IPS-20b (cell line): ENCODE measurements around the gene TIGD3.

Experiments used
- H3K27ac ChIP-seq: one replicate; pipeline ENCODE4 v1.5.1; 2013; ENCODE audit warnings: low read length
- H3K27me3 ChIP-seq: 2 replicates; pipeline ENCODE4 v1.6.1; 2013; ENCODE audit warnings: mild to moderate bottlenecking, low read length, inconsistent platforms; ENCODE audit not compliant: insufficient read depth
- H3K36me3 ChIP-seq: 2 replicates; pipeline ENCODE4 v1.6.1; 2013; ENCODE audit warnings: low read depth, mild to moderate bottlenecking, inconsistent platforms, low read length, moderate library complexity; ENCODE audit not compliant: insufficient read depth
- H3K4me1 ChIP-seq: 2 replicates; pipeline ENCODE4 v1.6.1; 2013; ENCODE audit warnings: mild to moderate bottlenecking, control low read depth, inconsistent platforms, low read length, moderate library complexity; ENCODE audit not compliant: insufficient read depth
- H3K4me3 ChIP-seq: 2 replicates; pipeline ENCODE4 v1.5.1; 2013; ENCODE audit warnings: mild to moderate bottlenecking, low read length, inconsistent platforms
- H3K9ac ChIP-seq: 2 replicates; pipeline ENCODE4 v1.6.1; 2013; ENCODE audit warnings: low read depth, mild to moderate bottlenecking, inconsistent platforms, low read length, moderate library complexity
- H3K9me3 ChIP-seq: 2 replicates; pipeline ENCODE4 v1.6.1; 2013; ENCODE audit warnings: mild to moderate bottlenecking, low read depth, low read length, inconsistent platforms; ENCODE audit not compliant: insufficient read depth

TIGD3 gene

DNA sequence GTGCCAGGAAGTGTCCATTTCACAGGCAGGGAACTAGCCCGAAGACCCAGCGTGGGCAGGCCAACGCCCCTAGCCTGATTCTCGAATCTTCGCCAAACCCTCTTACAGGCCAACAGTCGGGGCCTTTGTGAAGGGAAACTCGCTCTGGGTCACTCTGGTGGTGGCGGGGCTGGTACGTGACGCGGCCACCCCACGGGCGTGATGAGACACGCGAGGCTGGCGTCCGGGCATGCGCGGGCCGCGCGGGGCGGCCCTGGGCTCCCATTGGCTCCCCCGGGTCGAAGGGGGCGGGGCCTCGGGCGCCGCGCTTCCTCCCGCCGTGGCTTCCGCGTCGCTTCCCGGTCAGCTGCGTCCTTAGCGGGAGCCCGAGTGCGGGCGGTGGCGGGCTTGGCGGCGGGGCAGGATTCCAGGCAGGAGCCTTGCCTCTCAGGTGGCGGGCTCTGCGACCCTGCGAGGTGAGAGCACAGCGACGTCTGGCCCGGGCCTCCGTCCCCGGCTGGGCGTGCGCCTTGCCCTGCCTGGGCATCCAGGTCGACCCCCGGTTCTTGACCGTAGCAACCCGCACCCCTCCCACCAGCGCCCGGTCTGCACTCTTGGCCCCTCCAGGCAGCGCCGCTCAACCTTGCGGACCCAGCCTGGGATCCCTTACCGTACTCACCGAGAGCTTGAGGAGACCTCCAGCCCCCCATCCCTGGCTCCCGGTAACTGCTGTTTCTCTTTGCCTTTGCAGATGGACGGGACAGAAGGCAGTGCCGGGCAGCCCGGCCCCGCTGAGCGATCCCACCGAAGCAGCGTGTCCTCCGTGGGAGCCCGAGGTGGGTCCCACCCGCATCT is 32.0 kb downstream of the TIGD3 start, which contains the start of gene FRMD8:
TSS of gene FRMD8 (plus strand) at position 331 of the 834 bp plus-strand sequence. CDS start at position 731, 400 bp downstream.
- peak within 1 kb of the TSS; percentile 83 for H3K4me3 ChIP-seq
- peaks cover 5% of the 10 kb centered on the region; the same call in 1 of the 2 replicates for H3K4me1 ChIP-seq
- no peak within 1 kb of the TSS for H3K27ac ChIP-seq

GRCh38 chr11:65388731-65389130 is 34.2 kb downstream of the TIGD3 start:
- H3K27ac ChIP-seq = no peak overlapping the region
- H3K36me3 ChIP-seq = no peaks in the 10 kb centered on the region
- H3K9me3 ChIP-seq = no peaks in the 10 kb centered on the region
- no peak overlapping the region for H3K4me3 ChIP-seq
- peaks cover 5% of the 10 kb centered on the region; the same call in 1 of the 2 replicates for H3K4me1 ChIP-seq
- no peak overlapping the region for H3K9ac ChIP-seq
- H3K27me3 ChIP-seq = peaks cover 5% of the 10 kb centered on the region; the same call in 1 of the 2 replicates

More for the DNA sequence above, 32.0 kb downstream of the TIGD3 start, which contains the start of gene FRMD8:
- Histone ChIP-seq H3K36me3 (no peaks in the 10 kb centered on the region), H3K9me3 (no peaks in the 10 kb centered on the region), H3K9ac (peak within 1 kb of the TSS; percentile 71; the same call in 1 of the 2 replicates), H3K27me3 (peaks cover 5% of the 10 kb centered on the region; the same call in 1 of the 2 replicates)

- peak overlapping the region; percentile 15; the same call in 1 of the 2 replicates for H3K9ac ChIP-seq
These were observed 34.9 kb downstream of the TIGD3 start for GRCh38 chr11:65389294-65389980.

GRCh38 chr11:65390099-65390941 is 35.8 kb downstream of the TIGD3 start:
- H3K4me1 ChIP-seq = peaks cover 5% of the 10 kb centered on the region; the same call in 1 of the 2 replicates
- H3K9ac ChIP-seq = peak overlapping the region; percentile 15; the same call in 1 of the 2 replicates
- no peak overlapping the region for H3K27ac ChIP-seq
- H3K9me3 ChIP-seq = no peaks in the 10 kb centered on the region
- H3K36me3 ChIP-seq = no peaks in the 10 kb centered on the region
- H3K4me3 ChIP-seq = no peak overlapping the region
- peaks cover 5% of the 10 kb centered on the region; the same call in 1 of the 2 replicates for H3K27me3 ChIP-seq

More at GRCh38 chr11:65389294-65389980, 34.9 kb downstream of the TIGD3 start:
- H3K27me3 ChIP-seq = peaks cover 5% of the 10 kb centered on the region; the same call in 1 of the 2 replicates
- H3K36me3 ChIP-seq = no peaks in the 10 kb centered on the region
- no peaks in the 10 kb centered on the region for H3K9me3 ChIP-seq
- no peak overlapping the region for H3K27ac ChIP-seq
- H3K4me1 ChIP-seq = peaks cover 5% of the 10 kb centered on the region; the same call in 1 of the 2 replicates
- no peak overlapping the region for H3K4me3 ChIP-seq

DNA sequence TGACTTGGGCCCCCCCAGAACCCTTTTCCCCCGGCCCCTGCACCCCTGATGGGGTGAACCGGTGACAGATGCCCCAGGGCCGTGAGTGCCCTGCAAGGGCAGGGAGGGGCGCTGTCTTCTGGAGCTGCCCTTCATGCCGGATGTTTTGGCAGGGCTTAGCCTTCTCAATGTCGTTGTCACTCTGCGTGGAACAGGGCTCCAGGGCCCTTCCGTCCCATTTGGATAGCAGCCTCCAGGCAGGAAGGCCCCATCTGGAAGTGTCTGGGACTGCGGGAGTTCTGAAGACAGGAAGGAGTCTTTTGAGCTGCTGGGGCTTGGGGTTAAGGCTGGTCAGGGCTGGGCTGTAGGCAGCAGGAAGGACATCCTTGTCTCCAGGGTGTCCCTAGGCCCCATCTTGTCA is 36.4 kb downstream of the TIGD3 start:
- H3K4me3 ChIP-seq = no peak overlapping the region
- H3K36me3 ChIP-seq = no peaks in the 10 kb centered on the region; the same call in 1 of the 2 replicates
- no peak overlapping the region for H3K27ac ChIP-seq
- no peak overlapping the region for H3K9ac ChIP-seq
- no peaks in the 10 kb centered on the region for H3K9me3 ChIP-seq
- H3K27me3 ChIP-seq = peaks cover 5% of the 10 kb centered on the region; the same call in 1 of the 2 replicates
- peaks cover 5% of the 10 kb centered on the region; the same call in 1 of the 2 replicates for H3K4me1 ChIP-seq

DNA sequence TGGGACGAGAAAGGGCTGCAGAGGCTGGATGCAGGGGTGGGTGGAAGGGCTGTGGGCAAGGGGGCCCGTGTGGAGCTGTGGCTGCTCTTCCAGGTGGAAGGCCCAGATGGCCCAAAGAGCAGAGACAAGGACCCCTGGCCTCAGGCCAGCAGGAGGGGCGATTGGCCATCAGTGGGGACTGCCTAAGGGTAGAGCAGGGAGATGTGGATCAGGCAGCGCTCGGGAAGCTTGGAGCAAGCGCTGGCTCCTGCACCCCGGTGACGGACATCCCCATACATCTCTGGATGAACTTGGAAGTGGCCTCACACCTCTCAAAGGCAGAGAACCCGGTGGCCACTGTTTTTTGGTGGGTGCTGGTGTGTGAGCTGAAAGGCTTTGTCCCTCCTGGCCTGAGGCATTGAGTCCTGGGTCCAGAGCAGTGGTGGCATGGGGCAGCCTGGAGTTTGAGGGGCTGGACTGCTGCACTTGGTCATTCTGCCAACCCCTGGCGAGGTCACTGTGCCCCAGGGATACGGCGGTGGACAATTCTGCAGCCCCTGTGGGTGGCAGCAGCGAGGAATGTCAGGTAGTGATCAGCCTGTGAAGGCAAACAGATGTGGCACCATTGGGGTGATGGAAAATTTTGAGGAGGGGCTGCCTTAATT is 37.8 kb downstream of the TIGD3 start:
- Histone ChIP-seq H3K4me1 (peaks cover 5% of the 10 kb centered on the region; the same call in 1 of the 2 replicates), H3K9me3 (no peaks in the 10 kb centered on the region), H3K9ac (no peak overlapping the region), H3K27me3 (no peaks in the 10 kb centered on the region), H3K27ac (no peak overlapping the region), H3K4me3 (no peak overlapping the region), H3K36me3 (peaks cover 4% of the 10 kb centered on the region)

- H3K9me3 ChIP-seq = no peaks in the 10 kb centered on the region
- peaks cover 6% of the 10 kb centered on the region for H3K36me3 ChIP-seq
- no peak overlapping the region for H3K9ac ChIP-seq
These were observed 38.3 kb downstream of the TIGD3 start for GRCh38 chr11:65392899-65393298.

GRCh38 chr11:65393513-65394079 is 39.0 kb downstream of the TIGD3 start:
- H3K36me3 ChIP-seq = peaks cover 6% of the 10 kb centered on the region
- no peak overlapping the region for H3K4me3 ChIP-seq
- H3K4me1 ChIP-seq = peaks cover 5% of the 10 kb centered on the region; the same call in 1 of the 2 replicates
- H3K9ac ChIP-seq = no peak overlapping the region
- no peak overlapping the region for H3K27ac ChIP-seq
- H3K27me3 ChIP-seq = no peaks in the 10 kb centered on the region
- H3K9me3 ChIP-seq = no peaks in the 10 kb centered on the region

More at GRCh38 chr11:65392899-65393298, 38.3 kb downstream of the TIGD3 start:
- Histone ChIP-seq H3K4me3 (no peak overlapping the region), H3K27ac (no peak overlapping the region), H3K4me1 (peaks cover 5% of the 10 kb centered on the region; the same call in 1 of the 2 replicates), H3K27me3 (no peaks in the 10 kb centered on the region)

DNA sequence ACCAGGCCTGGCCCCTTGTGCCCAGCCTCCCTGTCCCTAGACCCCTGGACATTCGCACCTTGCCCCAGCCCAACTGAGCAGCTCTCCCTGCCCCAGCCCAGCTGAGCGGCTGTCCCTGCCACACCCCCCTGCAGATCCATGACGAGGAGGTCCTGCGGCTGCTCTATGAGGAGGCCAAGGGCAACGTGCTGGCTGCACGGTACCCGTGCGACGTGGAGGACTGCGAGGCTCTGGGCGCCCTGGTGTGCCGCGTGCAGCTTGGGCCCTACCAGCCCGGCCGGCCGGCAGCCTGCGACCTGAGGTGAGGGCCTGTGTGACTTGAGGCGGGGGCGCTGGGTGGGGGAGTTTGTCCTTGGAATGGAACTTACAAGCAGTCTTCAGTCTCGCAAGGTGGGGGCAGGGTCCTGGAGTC is 39.6 kb downstream of the TIGD3 start:
- no peak overlapping the region for H3K9ac ChIP-seq

DNA sequence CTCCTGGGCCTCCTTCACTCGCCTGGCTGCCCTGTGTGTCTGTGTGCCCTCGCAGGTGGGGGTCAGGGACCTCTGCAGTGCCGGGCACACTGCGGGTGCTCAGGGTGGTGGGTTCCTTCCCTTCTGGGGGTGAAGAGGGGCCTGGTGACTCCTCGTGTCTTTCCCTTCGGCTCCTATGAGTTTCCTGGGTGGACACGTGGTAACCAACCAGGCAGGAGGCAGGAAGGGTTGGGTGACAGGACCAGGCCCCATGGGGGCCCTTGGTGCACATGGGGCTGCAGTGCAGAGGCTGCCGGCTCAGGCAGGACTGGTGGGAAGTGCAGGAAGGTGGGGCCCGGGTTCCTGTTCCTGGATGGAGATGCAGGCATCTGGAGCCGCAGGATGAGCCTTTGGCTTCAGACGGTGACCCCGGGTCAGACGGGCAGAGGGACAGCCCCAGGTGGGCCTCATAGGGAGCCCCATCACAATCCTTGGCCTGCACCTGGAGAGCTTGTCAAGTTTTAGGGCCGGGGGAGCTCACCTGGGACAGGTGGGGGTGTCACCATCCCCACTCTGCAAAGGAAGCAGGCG is 41.5 kb downstream of the TIGD3 start:
- Histone ChIP-seq H3K9ac (no peak overlapping the region), H3K4me1 (peaks cover 2% of the 10 kb centered on the region; the same call in 1 of the 2 replicates), H3K9me3 (no peaks in the 10 kb centered on the region), H3K36me3 (peaks cover 15% of the 10 kb centered on the region), H3K27me3 (no peaks in the 10 kb centered on the region), H3K27ac (no peak overlapping the region), H3K4me3 (no peak overlapping the region)

More for the DNA sequence above, 39.6 kb downstream of the TIGD3 start:
- Histone ChIP-seq H3K36me3 (peaks cover 6% of the 10 kb centered on the region), H3K9me3 (no peaks in the 10 kb centered on the region), H3K4me1 (peaks cover 5% of the 10 kb centered on the region; the same call in 1 of the 2 replicates), H3K4me3 (no peak overlapping the region), H3K27me3 (no peaks in the 10 kb centered on the region), H3K27ac (no peak overlapping the region)
